HG03521 (cell line): ENCODE data around the gene EXOSC5.
"Not testable (repeated sequence)": the region's sequence is repeated elsewhere in the genome, so short reads cannot be mapped to it uniquely, and the experiment has no call there.

Source experiments
- ATAC-seq: cut with Tn5 transposase; IDR thresholded peaks from one replicate; pipeline ENCODE4 v1.9.1; 2021; ENCODE audit warnings: mild to moderate bottlenecking, moderate library complexity; ENCODE audit not compliant: unreplicated experiment

Gene EXOSC5

DNA sequence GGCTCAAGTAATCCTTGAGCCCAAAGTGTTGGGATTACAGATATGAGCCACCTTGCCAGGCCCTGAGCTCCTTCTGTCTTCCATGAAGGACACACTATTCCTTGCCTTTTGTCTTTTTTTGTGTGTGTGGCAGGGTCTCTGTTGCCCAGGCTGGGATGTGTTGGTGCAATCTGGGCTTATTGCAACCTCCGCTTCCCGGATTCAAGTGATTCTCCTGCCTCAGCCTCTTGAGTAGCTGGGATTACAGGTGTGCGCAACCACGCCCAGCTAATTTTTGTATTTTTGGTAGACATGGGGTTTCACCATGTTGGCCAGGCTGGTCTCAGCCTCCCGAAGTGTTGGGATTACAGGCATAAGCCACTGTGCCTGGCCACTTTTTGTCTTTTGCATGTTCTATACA lies 11.7 kb upstream of the EXOSC5 start:
- not testable (repeated sequence) for ATAC-seq

DNA sequence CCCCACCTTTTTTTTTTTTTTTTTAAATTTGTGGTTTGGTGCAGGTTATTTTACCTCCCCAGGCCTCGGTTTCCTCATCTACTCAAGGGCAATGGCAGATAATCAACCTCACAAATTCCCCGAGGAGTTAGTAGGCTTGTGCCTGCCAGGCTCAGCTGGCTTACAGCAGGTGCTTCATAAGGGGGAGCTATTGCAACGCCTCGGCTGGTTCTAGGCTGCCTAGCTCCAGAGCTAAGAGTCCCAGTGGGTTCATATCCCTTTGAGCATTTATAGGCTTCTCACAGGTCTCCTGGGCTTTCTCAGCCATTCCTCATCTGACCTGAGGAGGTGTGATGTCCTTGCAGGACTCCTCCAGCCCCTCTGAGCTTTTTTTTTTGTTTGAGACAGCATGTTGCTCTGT lies 11.1 kb upstream of the EXOSC5 start:
- no peak for ATAC-seq

DNA sequence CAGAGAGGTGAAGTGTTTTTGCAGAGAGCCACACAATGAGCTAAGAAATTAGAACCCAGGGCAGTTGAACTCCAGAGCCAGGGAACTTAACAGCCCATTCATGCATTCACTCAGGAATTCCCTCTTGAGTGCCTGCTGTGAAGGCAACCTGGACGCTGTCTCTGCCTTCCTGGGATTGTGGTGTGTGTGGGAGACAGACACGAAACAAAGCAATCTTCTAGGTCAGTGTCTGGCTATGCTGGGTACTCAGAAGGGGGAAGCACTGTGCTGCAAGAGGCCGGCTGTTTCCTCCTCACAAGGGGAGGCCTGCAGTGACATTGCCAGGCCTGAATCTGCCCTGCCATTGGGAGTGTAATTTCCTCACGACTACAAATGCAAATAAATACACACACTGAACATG lies 10.1 kb upstream of the EXOSC5 start:
- no peak for ATAC-seq

DNA sequence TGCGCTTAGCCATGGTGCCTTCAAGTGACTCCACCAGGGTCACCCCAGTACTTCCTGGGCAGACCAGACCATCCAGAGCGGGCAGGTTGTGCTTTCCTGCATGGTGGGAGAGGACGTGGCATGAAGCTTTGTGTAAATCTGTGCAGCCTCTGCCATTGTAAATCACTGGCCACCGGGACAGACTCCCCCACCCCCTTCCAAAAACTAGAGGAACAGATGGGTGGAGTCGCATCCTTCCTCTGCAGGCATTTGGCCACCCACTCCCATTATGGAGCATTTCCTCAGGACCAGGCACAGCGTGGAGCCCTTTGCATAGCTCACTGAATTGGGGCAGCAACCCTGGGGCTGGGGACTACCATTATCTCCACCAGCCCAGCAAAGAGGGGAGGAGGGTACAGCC lies 8.6 kb upstream of the EXOSC5 start:
- no peak for ATAC-seq

DNA sequence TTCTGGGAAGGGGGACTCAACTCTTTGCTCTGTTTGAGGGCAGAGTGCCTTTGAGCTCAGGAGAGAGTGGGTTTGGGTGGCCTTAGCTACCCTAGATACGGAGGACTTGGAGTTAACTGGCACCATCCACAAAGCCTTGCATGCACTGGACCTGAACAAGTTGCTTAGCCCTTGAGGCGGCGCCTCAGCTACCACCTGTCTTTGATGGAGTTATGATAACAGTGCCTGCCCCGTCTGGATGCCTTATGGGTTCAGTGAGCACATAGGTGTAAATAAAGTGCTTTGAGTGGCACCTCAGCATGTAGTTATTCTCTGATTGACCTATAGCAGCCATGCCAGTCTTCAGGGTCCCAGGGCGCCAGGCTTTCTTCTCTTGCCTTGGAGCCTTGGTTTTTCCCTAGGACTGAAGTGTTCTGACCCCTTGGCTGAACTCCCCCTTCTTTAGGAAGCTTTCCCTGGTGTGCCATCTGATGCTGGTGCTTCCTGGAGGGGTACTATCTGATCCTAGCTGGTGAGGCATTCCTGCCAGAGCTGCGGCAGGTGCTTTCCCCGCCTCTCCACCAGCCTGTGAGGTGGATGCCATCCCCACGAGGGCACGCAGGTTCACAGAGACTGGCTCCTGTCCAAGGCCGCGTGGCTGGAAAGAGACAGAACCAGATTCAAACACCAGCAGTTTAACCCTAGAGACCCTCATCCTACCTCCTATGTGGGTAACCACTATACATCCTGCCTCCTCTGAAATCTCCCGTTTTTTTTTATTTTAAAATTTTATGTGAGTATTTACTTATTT lies 6.2 kb upstream of the EXOSC5 start:
- no peak for ATAC-seq

DNA sequence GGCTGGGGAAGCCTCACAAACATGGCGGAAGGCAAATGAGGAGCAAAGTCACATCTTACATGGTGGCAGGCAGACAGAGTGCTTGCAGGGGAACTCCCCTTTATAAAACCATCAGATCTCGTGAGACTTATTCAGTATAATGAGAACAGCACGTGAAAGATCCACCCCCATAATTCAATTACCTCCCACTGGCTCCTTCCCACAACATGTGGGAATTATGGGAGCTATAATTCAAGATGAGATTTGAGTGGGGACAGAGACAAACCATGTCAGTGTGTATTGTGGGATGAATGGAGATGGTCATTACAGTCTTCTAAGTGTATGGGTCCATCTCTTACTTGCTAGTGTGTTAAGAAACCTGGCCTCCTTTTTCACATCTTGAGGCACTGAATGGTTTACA lies 4.9 kb upstream of the EXOSC5 start:
- no peak for ATAC-seq

DNA sequence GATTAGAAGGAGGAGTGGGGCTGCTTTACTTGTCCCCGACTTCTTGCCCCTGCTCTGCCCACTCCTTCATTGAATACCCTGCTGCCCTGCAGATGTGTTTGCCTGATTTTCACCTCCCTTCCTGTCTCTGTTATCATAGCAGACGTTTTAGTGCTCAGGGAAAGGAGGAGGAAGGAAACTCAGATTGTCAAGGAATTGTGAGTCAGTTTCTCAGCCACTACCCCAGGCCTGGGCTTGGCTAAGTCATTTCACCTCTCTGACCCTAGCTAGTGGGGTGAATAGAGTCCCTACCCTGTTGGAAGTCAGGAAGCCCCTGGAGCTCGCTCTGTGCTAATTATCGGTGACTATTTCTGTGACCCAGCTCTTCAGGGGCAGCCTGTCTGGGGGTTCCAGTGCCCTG lies 4.3 kb upstream of the EXOSC5 start:
- ATAC-seq = no peak

DNA sequence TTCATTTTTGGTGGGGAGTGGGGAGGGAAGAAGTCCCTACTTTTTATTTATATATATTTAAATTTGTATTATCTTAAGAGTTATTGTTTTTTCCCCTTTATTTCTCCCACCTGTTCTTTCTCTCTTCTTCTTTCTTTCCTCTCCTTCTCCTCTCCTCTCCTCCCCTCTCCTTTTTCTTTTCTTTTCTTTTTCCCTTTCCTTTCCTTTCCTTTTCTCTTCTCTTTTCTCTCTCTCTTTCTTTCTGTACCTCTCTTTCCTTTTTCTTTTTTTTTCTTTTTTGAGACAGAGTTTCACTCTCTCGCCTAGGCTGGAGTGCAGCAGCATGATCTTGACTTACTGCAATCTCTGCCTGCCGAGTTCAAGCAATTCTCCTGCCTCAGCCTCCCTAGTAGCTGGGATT lies 2.4 kb upstream of the EXOSC5 start:
- no peak for ATAC-seq

DNA sequence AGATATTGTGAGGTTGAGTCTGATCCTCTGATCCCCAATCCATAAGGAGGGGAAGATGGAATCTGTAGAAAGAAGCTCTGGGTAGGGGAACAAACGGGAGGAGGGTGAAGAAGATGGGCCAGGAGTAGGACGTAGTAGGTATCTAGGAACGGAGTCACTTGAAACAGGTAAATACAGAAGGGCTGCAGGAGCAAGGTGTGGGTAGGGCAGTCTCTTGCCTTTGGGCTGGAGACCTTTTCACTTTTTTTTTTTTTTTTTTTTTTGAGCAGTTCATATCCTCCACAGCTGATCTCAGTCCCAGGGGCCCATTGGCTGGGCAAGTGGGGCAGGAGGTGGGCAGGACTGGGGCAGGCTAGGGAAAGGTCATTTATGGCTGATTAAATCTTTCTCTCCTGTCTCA lies 1.9 kb upstream of the EXOSC5 start:
- ATAC-seq = no peak

DNA sequence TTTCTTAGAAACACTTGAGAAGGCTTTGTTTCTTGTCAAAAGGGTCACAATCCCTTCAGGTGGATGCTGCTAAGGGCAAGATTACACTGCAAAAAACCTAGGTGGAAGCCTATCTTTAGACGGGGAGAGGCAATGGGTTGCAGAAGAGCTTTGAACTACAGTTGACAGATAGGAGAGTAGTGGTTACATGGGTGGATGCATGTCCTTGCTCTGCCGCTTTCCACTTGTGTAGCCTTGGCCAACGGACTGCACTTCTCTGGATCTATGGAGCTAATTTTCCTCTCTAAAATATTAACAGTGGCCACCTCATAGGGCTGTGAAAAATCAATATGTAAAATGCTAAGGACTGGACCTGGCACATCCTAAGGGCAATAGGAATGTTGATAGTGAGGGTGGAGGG lies 1.4 kb upstream of the EXOSC5 start:
- ATAC-seq = no peak

DNA sequence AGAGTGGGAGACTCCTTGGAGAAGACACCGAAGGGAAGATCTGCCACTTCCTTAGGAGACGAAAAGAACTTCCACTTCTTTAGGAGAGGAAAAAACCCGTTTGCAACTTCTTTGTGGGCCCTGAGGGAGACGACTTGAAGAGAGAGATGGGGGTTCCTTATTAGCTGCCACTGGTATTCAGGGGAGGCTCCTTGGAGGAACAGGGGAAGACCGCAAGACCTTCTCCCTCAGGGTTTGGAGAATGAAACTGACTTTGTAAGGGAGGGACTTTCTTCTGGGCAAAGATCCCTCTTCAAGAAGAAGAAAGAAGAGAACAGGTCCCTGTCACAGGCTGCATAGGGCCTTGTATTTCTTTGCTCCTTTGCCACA lies 875 bp upstream of the EXOSC5 start:
- no peak for ATAC-seq

DNA sequence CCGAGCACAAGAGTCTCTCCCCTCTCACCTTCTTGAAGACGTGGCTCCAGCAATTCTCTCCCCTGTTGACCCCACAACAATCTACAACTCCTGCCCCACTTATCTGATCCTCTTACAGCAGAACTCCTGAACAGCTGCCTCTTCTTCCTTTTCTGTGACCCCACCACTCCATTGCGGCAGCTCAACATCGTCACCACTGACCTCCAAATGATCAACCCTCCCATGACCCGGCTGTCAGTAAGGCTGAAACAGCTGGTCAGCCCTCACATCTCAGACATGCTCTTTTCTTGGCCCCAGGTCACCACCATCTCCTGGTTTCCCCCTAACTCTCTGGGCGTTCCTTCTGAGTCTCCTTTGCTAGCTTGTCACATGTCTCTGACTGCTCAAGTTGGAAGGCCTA lies 1.8 kb downstream of the EXOSC5 start:
- ATAC-seq = no peak

DNA sequence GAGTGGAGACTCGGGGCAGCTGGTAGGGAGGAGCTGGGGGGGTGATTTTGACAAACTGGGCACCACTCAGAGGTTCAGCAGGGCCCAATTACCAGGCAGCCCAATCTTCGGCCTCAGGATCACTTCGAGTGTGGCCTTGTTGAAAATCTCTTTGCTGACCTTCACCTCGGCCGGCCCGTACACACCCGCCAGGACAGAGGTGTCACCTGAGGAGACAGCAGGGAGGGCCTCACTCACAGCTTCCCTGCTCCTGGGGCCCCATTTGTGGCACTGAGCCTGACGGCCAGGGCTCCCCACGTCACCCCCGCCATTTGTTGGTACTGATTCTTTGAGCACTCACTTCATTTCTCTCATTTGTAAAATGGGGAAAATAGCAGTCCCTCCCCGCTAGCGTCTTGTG lies 4.4 kb downstream of the EXOSC5 start:
- ATAC-seq = no peak

DNA sequence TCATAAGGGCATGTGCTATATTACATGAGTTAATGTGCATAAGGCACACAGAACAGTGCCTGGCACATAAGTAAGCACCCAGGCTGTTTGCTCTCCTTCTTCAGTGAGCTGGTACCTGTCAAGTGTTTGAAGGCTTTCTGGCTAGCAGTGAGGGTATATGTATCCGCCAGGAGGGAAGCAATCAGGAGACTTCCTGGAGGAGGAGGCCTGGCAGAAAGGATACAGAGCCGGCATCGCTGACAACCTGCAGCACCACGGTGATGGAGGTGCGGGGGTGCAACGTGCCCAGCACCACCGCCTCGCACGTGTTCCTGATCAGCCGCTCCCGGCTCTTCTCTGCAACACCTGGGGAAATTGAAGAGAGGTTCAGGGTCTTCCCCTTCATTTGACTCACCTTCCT lies 5.5 kb downstream of the EXOSC5 start:
- no peak for ATAC-seq

DNA sequence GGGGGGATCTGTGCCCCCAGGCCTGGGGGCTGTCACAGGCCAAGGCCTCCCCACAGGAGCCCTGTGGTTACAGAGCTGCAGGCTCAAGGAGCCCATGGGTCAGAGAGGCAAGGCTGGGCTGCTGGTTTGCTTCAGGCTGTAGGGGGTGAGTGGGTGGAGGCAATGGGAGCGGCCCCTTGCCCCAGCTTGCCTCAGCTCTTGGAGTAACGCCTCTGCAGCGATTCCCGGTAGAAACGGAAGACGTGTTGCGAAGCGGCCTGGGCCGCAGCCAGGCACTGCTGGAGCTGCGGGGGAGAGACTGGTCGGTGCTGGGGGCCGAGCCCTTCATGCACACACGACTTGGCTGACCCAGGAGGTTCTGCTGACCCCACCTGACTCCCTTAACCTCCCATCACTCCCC lies 10.7 kb downstream of the EXOSC5 start:
- no peak for ATAC-seq

DNA sequence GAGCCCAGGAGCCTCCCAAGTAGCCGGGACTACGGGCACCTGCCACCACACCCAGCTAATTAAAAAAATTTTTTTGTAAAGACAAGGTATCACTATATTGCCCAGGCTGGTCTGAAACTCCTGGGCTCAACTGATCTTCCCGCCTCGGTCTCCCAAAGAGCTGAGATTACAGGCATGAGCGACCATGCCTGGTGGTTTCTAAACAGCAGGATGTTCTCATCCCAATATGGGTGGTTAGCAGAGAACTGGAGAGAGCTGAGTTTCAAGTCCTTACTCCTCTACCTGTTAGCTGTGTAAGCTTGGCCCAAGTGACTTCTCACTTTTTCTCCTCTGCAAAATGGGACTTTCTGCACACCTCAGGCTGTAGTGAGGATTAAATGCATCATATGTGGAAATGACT lies 12.8 kb downstream of the EXOSC5 start:
- ATAC-seq = no peak

DNA sequence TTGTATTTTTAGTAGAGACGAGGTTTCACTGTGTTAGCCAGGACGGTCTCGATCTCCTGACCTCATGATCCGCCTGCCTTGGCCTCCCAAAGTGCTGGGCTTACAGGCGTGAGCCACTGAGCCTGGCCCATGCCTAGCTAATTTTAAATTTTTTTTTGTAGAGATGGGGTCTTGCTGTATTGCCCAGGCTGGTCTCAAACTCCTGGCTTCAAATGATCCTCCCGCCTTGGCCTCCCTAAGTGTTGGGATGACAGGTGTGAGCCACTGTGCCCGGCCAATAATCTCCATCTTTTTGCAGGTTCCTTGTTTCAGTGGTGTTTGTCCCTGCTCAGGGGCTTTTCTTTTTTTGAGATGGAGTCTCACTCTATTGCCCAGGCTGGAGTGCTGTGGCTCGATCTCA lies 15.6 kb downstream of the EXOSC5 start:
- ATAC-seq = not testable (repeated sequence)

DNA sequence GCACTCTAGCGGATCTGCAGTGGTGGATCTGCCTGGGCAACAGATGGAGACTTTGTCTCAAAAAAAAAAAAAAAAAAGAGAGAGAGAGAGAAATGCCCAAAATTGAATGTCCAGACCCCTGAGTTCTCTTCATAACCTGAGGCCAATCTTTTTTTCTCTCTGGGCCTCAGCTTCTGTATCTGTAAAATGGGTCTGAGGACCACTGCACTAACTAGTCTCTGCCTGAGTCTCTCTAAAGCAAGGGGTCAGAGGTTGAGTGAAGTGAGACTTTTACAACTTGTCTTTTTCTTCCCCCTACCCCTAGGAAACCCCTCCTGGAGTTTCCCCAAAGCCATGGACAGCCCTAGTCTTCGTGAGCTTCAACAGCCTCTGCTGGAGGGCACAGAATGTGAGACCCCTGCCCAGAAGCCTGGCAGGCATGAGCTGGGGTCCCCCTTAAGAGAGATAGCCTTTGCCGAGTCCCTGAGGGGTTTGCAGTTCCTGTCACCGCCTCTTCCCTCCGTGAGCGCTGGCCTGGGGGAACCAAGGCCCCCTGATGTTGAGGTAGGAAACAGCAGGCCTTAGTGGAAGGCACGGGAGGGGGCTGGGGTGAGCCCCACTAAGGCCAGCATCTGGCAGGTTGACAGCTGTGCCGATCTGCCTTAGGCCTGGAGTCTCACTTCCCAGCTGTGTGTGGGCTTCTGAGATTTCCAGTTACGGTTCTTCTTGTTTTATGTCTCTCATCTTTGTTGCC lies 19.0 kb downstream of the EXOSC5 start:
- no peak for ATAC-seq

DNA sequence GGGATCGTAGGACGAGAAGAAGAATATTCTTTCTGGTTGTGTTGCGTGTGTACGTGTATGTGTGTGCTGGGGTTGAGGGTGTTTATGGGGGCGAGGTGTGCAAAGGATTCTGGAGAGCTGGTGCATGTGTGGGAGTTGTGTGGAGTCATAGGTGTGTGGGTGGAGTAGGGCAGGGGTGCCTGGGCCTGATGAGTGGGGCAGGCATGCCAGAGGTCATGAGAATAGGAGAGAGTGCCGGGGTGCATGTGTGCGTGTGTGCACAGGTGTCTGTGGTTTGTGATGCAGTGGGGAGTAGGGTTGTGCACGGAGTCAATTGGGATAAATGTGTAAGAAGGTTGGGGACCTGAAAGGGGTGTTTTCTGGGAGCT lies 20.2 kb downstream of the EXOSC5 start:
- no peak for ATAC-seq

DNA sequence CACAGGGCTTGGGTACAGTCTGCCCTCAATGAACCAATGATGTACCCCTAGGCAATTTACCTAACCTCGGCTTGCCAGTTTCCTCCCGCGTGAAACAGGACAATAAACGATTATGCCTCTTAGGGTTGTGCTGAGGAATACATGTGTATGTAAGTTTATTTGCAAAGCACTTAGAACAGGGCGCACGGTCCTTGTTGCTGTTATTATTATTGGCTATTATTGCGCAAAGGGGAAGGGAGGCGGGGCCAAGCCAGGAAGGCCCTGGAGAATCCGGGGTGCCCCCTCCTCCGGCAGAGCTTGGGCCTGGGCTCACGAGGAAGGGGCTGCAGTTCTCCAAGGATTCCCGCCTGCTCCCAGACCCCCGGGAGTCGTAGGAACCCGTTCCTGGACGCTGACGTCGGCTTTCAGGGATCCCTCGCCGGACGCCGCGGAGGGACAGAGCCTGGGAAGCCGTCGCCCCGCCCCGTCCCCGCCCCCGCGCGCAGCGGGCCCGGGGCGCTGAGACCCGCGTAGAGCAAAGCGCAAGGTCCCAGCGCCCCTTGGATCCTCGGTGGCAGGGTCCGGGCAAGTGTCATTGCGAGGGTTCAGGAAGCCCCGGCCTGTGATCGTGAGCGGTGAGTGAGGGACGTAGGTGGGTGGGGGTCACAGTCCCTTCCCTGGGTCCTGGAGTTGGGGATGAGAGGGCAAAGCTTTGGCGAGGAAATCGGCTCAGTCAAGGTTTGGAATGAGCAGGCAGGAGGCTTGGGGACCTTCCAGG lies 20.7 kb downstream of the EXOSC5 start, which contains the start of gene TMEM91:
Gene TMEM91 (plus strand): TSS at position 293 of the 757 bp plus-strand sequence. CDS start 1,777 bp downstream, outside the sequence.
- ATAC-seq = no peak

DNA sequence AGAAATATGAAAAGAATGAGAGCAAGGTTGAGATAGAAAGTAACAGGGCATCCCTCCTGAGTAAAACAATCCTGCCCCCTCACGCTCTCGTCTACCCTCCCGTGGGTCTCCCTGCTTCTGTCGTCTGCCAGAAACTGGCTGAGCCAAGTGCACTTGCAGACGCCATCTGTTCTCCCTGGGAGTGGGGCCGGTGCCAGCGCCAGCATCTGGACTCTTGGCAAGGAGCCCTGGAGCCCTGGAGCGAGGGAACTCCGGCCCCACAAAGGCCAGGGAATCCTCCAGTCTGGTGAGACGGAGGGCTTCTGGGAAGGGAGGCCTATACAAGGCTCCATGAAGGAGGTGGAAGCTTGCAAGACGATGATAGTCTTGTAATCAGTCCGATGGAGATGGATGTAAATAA lies 23.2 kb downstream of the EXOSC5 start:
- ATAC-seq = no peak

DNA sequence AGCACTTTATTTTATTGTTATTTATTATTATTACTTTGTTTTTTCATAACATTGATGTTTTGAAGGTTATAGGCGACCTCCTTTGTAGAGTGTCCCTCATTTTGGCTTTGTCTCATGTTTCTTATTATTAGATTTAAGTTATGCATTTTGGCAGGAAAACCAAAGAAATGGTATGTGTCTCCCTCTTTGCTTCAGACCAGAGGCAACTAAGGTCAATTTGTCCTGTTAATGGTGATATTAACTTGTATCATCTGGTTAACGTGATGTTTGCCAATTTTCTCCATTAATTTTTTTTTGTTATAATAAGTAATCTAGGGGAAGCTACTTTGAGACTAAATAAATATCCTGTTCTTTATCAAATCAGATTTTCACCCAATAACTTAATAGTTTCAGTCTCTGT lies 24.7 kb downstream of the EXOSC5 start:
- no peak for ATAC-seq
